Erythroblast (primary cell): ENCODE data around the gene VAC14.

Source experiments
- DNase-seq, 2 experiments: peaks; one replicate each; lab custom pipeline; 2025; lab: John Stamatoyannopoulos, UW
- GATA1 ChIP-seq: IDR thresholded peaks from 2 replicates; pipeline ENCODE4 v1.6.1; 2011; ENCODE audit warnings: low read depth, mild to moderate bottlenecking, control low read depth, low read length, moderate library complexity
- POLR2A ChIP-seq: IDR thresholded peaks from 2 replicates; pipeline ENCODE4 v1.6.1; 2011; ENCODE audit warnings: mild to moderate bottlenecking, low read length

Gene VAC14

DNA sequence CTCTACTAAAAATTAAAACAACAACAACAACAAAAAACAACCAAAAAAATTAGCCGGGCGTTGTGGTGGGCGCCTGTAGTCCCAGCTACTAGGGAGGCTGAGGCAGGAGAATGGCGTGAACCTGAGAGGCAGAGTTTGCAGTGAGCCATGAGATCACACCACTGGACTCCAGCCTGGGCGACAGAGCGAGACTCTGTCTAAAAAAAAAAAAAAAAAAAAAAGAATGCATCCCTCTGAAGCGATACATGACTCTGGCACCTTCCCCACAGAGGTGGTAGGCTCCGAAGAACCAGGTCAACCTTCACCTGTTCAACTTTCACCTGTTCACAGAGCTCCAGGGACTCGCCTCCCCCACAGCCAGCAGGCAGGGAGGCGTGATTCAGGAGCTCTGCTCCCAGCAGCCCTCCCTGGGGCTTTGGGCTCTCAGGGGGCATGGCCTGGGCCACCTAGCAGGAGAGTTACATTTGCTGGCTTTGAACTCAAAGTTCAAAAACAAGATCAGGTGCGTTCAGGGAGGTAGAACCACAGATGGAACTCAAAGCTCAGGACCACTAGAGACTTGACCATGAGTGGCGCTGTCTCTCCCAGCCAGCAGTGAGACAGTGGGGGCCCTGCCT, 5.6 kb downstream of the VAC14 start:
- TF ChIP-seq POLR2A = no peak
- no peak for TF ChIP-seq GATA1
- DNase-seq = no peak

DNA sequence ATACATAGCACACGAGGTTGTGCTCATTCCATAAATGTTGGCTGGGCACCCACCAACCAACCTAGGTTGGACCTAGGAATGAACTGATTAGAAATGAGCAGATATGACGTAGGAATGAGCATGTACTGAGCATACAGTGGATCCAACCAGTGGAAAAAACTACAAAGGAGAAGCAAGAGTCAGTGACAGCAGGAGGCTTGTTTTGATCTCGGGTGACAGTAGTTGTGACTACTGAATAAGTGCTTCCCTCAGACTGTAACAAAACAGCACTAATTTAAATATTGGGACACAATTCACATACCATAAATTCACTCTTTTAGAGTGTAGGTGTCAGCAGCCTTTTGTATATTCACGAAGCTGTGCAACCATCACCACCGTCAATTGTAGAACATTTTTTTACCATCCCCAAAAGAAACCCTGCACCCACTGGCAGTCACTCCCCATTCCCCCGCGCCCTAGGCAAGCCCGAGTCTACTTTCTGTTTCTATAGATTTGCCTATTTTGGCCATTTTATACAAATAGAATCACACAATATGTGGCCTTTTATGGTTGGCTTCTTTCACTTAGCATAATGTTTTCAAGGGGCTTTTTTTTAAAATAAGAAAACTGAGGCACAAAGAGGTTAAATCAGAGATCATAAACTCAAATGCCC, 7.0 kb downstream of the VAC14 start:
- DNase-seq = no peak
- no peak for TF ChIP-seq GATA1

DNA sequence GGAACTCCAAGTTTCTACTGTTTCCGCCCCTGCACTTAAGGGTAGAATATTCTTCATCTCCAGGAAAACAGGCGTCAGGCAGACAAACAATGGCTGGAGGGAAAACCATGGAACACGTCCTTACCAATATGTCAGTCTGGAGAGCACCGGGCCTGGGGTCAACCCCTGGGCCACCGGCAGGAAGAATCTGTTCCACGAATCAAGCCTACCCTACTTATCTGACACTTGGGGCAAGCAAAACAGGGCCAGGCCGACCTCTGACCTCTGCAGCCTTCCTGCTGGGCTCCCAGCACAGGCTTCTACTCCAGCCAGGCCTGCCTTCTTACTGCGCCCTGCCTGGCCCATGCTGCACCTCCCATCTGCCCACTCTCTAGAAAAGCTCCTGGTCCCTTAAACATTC, 10.1 kb downstream of the VAC14 start:
- no peak for DNase-seq
- TF ChIP-seq POLR2A (no peak), GATA1 (no peak)

DNA sequence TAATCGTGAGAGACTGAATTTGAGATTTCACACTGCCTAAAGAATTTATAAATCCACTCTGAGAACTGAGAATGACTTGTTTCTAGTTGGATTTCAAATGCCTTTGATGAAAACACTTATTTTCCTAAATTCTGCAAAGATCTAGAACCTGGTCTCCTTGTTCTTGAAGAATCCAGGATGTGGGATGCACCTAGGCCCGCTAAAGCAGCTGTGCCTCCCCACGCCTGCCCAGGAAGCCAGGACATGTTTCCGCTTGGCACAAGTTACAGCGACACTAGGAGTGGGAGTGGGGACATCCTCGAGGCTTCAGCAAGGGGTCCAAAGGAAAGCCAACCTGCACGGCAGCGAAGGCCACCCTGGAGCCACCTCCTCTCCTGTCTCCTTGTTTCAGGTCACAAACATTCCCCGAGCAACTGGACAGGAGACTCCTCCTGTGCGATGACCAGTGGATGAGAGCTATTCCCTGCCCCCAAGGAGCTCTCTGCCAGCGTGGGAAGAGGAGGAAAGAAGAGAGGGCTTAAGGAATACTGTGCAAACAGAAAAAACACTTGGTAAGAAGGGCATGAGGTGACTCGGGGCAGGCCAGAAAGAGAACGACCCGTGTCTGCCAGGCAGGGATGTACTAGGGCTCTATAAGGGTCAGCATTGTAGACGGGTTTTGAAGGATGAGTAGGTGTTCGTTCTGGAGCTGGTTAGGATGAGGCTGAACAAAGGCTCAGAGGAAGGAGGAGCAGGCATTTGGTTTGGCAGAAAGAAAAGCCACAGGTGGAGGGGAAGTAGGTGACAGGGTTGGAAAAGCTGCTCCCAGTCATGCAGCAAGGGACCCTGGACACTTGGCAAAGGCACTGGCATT, 11.1 kb downstream of the VAC14 start:
- no peak for DNase-seq
- TF ChIP-seq POLR2A = no peak
- no peak for TF ChIP-seq GATA1

DNA sequence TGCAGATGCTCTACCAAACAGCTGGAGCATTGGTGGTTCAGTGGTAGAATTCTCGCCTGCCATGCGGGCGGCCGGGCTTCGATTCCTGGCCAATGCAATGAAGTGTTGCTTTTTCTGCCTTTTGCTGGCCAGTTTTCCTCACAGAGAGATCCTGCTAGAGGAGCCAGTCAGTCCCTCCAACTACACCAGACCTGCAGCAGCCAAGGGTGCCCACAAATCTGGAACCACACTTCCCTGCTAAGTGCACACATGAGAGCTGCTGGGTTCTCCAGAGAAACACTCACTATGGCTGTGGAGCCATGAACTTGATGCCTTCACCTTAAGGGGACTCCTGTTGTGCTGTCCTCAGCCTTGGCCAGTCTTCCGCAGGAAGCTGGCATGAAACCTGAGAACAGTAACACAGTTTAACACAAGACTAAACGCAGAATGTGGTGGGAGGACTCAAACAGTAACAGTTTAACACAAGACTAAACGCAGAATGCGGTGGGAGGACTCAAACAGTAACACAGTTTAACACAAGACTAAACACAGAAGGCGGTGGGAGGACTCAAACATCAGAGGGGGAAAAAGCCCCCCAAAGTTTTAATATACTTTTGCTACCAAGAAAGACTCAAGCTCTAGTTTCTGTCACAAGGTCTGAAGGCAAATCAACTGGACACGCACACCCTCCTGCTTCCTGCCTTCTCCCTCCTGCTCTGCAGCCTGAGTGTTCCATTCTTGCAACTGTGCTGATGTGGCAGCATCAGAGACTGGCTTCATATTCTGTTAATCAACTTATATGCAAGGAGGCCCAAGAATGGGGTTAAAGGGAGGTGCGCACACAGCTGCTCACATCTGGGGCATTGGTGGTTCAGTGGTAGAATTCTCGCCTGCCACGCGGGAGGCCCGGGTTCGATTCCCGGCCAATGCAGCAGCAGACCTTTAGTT, 12.0 kb downstream of the VAC14 start:
- DNase-seq = peak; percentile 13 to 38
- TF ChIP-seq GATA1 (no peak), POLR2A (no peak)

DNA sequence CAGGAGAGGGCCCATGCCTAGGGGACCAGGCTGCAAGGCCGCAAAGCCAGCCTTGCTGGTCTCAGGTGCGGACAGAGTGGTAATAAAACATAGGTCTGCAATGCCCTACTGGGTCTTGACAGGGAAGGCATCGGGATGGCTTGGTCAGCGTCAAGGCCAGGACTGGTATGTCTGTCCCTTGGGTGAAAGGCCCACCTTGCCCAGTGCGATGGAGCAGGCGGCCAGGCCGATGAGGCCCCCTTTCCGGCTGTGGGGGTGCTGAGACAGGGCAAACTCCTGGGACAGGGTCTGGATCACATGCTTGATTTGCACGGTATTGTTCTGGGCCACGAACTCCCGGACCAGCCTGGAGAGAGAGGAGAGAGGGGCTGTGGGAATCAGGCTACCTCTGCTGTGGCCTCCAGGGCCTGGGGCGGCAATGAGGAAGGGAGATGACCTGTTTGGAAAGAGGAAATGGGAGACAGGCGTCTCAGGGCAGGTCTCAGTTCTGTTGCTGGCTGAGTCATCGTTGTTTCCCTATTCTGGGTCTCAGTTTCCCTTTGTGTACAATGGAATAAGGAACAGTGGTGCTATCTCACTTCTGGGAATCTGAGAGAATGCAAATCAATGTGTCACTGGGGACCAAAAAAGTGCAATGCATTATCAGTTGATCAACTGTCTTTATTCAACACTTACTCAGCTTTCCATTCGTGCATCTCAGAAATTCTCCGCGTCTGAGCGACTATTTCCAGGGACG, 14.8 kb downstream of the VAC14 start:
- TF ChIP-seq GATA1 (no peak), POLR2A (no peak)
- no peak for DNase-seq

DNA sequence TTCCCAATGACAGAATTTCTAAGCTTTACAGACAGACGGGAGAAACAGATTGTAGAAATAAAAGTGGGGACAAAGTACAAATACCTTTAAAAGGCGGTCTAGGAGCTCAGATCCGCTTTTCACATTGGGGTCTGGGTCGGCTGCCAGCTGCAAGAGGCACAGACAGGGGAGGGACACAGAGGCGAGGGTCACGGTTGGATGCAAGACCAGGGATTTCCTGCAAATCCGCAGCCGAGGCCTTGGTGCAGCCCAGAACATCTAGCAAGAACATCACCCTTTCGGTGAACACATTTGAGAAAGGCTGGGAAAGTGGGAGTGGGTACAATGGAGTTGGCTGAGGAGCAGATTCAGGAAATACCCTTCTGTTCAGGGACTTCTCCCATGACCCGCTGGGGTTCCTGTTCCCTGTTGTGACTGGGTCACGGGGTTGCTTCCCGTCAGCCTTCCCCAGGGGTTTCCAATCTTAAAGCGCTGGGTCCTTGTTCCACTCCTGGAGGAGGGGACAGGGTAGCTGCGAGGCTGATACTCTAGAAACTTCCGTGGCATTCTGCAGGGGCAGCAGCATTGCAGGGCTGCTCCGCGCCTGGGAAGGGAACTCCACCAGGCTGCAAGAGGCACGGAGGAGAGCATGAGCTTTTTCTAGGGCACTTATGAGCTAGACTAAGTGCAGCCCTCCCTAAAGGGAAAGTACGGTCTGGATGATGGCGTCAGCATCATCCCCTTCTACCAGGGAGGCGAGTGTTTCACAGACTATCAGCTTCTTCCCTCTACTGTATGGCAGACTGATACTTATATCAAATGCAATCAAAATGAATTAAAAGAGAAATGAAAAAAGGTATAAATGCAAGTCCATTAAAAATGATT, 16.0 kb downstream of the VAC14 start:
- no peak for TF ChIP-seq POLR2A
- no peak for TF ChIP-seq GATA1
- no peak for DNase-seq

DNA sequence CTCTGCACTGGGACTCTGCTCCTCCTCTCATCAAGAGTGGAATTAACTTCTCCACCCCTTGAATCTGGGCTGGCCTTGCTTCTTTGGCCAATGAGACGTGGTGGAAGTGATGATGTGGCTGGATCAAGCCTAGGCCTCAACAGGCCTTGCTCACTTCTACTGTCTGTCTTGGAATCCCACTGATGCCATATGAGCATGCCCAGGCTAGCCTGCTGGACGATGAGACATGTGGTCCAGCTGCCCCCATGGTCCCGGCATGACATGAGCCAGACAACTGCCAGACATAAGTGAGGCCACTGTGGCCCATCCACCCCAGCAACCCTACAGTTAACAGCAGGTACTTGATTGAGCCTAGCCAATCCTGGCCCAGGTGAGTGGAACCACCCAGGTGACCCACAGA, 18.7 kb downstream of the VAC14 start:
- DNase-seq = no peak
- TF ChIP-seq GATA1 = no peak
- TF ChIP-seq POLR2A = no peak

DNA sequence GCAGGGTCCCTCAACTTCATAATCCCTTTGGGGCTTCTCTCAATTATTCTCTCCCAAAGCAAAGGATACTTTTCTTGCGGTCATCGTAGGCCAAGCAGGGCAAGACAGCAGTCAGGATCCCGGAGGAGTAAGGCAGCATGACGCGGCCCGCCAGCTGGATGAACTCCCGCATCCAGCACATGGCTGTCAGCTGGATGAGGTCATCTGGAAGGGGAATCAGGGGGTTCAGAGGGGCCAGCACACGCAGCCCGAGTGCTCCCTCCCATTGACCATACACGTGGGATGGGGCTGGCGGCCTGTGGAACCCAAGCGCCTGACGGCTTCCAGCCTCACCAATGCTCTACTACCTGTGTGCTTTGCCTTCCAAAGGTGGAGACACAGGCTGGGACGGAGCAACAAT, 19.2 kb downstream of the VAC14 start:
- TF ChIP-seq GATA1 = no peak
- no peak for TF ChIP-seq POLR2A
- DNase-seq = no peak

DNA sequence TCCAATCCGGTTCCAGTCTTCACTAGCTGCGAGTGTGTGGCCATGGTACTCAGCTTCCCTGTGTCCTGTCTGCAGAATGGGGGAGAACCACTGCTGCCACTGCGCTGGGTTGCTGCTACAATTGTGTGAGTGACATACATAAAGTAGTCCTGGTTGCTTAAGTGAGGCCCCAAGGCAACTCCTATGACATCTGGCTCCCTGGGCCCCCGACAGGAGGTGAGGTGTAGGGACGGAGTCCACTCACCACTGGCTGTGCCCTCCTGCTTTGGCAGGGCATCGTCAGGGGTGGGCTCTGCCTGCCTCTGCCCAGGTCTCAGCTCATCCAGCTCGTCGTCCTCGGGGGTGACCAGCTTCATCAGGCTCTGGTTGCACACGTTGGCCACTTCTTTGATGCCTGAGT, 20.4 kb downstream of the VAC14 start:
- DNase-seq = no peak

DNA sequence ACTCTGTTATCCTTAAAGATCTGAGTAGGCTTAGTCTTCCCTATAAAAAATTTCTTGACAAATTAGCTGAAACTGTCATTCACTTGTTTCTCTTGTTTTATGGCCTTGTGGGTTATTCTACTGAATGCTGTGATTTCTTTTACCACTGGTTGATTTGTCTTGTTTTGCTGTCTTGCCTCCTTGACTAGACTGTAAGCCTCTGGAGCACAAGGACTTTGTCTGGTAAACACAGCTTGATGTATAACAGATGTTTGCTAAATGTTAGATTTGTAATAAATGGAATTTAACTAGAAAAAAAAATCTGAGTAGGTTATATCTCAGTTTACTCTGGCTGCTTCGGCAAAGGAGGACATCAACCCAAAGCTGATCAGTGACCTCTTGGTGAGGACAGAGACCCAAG, 21.6 kb downstream of the VAC14 start:
- TF ChIP-seq GATA1 (no peak), POLR2A (no peak)
- DNase-seq = no peak

More for the DNA sequence above, 20.4 kb downstream of the VAC14 start:
- TF ChIP-seq POLR2A (no peak), GATA1 (no peak)

DNA sequence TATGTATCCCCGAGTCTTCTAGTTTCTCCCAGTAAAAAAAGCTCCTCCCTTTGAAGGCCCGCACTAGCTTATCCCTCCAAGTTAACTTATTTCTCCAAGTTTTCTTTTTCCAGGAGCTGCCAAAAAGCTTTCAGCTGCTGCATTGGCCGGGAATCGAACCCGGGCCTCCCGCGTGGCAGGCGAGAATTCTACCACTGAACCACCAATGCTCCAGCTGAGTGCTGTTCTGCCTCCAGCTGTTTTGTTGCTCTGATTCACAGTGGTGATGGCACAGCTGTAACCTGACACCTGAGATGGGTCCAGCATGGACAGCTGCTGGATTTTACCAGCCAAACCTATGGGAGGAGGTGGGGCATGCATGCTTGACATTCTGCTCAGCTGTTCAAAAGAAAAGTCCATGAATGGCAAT, 22.1 kb downstream of the VAC14 start:
- peak in 1 of 2 experiments; percentile 17 for DNase-seq
- TF ChIP-seq GATA1 (no peak), POLR2A (no peak)
